Skeletal muscle cell (primary cell): ENCODE results near the gene DHRS12.

Source experiments
- DNase-seq: peaks from one replicate; pipeline ENCODE4 v3.0.0-alpha.2; 2010; ENCODE audit warnings: low read depth
- H3K4me3 ChIP-seq: 2 replicates; pipeline ENCODE4 v1.5.1; 2011; ENCODE audit warnings: low read depth, mild to moderate bottlenecking, control low read depth, low read length, moderate library complexity

DHRS12 gene

GRCh38 chr13:51814071-51814470, 10.1 kb upstream of the DHRS12 start:
- H3K4me3 ChIP-seq, result no peak overlapping the region
- no peak for DNase-seq

- no peak for DNase-seq
- H3K4me3 ChIP-seq, result no peak overlapping the region
These were observed 8.0 kb upstream of the DHRS12 start for GRCh38 chr13:51811920-51812451.

GRCh38 chr13:51811046-51811445, 7.1 kb upstream of the DHRS12 start:
- DNase-seq, result no peak
- H3K4me3 ChIP-seq, result no peak overlapping the region

- no peak overlapping the region for H3K4me3 ChIP-seq
- no peak for DNase-seq
These were observed 4.8 kb upstream of the DHRS12 start for GRCh38 chr13:51808811-51809210.

- H3K4me3 ChIP-seq, result no peak overlapping the region
- no peak for DNase-seq
These were observed 3.1 kb upstream of the DHRS12 start for GRCh38 chr13:51807041-51807440.

- H3K4me3 ChIP-seq, result no peak overlapping the region
- no peak for DNase-seq
These were observed 2.6 kb upstream of the DHRS12 start for GRCh38 chr13:51806566-51806965.

GRCh38 chr13:51805925-51806324, 2.0 kb upstream of the DHRS12 start:
- DNase-seq, result no peak

GRCh38 chr13:51805313-51805712, 1.4 kb upstream of the DHRS12 start:
- no peak for DNase-seq
- no peak overlapping the region for H3K4me3 ChIP-seq

More at GRCh38 chr13:51805925-51806324, 2.0 kb upstream of the DHRS12 start:
- H3K4me3 ChIP-seq, result no peak overlapping the region

GRCh38 chr13:51804295-51805172, 571 bp upstream of the DHRS12 start:
- peak overlapping the region; percentile 71 for H3K4me3 ChIP-seq
- DNase-seq, result no peak

GRCh38 chr13:51802631-51803418, 1.1 kb downstream of the DHRS12 start:
- H3K4me3 ChIP-seq, result peak overlapping the region; percentile 71
- DNase-seq, result no peak

GRCh38 chr13:51801631-51802099, 2.3 kb downstream of the DHRS12 start:
- H3K4me3 ChIP-seq, result no peak overlapping the region
- no peak for DNase-seq

GRCh38 chr13:51800486-51800885, 3.5 kb downstream of the DHRS12 start:
- no peak overlapping the region for H3K4me3 ChIP-seq
- no peak for DNase-seq

- no peak for DNase-seq
- no peak overlapping the region for H3K4me3 ChIP-seq
These were observed 4.7 kb downstream of the DHRS12 start for GRCh38 chr13:51799261-51799660.

GRCh38 chr13:51797664-51798488, 6.1 kb downstream of the DHRS12 start:
- H3K4me3 ChIP-seq, result no peak overlapping the region

GRCh38 chr13:51796546-51796945, 7.4 kb downstream of the DHRS12 start:
- H3K4me3 ChIP-seq, result no peak overlapping the region
- DNase-seq, result no peak

More at GRCh38 chr13:51797664-51798488, 6.1 kb downstream of the DHRS12 start:
- DNase-seq, result no peak

- H3K4me3 ChIP-seq, result no peak overlapping the region
- no peak for DNase-seq
These were observed 8.5 kb downstream of the DHRS12 start for GRCh38 chr13:51795419-51795818.

GRCh38 chr13:51794964-51795363, 9.0 kb downstream of the DHRS12 start:
- DNase-seq, result no peak

GRCh38 chr13:51793570-51794271, 10.2 kb downstream of the DHRS12 start:
- H3K4me3 ChIP-seq, result no peak overlapping the region
- peak; percentile 59 for DNase-seq

More at GRCh38 chr13:51794964-51795363, 9.0 kb downstream of the DHRS12 start:
- H3K4me3 ChIP-seq, result no peak overlapping the region
